Measurements from ENCODE around the gene SUOX. TPM values are rescaled to one million over a fixed set of nuclear protein-coding genes. Genes with fewer than 3 reads are reported as not detected.
A peak's percentile ranks its signal among the peaks of the same experiment; 100 is the strongest.

Gene SUOX
- total RNA-seq, 1 donor from 2014 or later: 36.0 TPM

- intact Hi-C loops (cut with micrococcal nuclease): no loop called here
- Histone ChIP-seq H3K27ac (replicated peaks) (no peak overlapping the region), H3K4me3 (no peak overlapping the region), H3K27me3 (ENCODE audit: low read depth) (no peaks in the 10 kb centered on the region), H3K36me3 (peaks cover 15% of the 10 kb centered on the region), H3K9me3 (replicated peaks) (no peaks in the 10 kb centered on the region), H3K4me1 (peaks cover 11% of the 10 kb centered on the region)
- no peak for TF ChIP-seq CTCF (IDR thresholded peaks at IDR 0.05; ENCODE audit: borderline replicate concordance)
- no peak for DNase-seq
Observed at GRCh38 chr12:56017181-56017580, 20.1 kb downstream of the SUOX start.

- DNase-seq: no peak
- H3K36me3 ChIP-seq: peaks cover 15% of the 10 kb centered on the region
Observed at GRCh38 chr12:56018356-56018755, 21.3 kb downstream of the SUOX start.

GRCh38 chr12:56020423-56021184, 23.5 kb downstream of the SUOX start, which contains the start of gene IKZF4:
Gene IKZF4, plus strand, starts transcription at chr12:56021043. Its CDS starts 451 bp downstream, at chr12:56021494.
- intact Hi-C loops (cut with micrococcal nuclease): no loop called here
- H3K27ac ChIP-seq (replicated peaks): peak within 1 kb of the TSS; percentile 64
- no peaks in the 10 kb centered on the region for H3K27me3 ChIP-seq (ENCODE audit: low read depth)
- DNase-seq: no peak
- no peaks in the 10 kb centered on the region for H3K9me3 ChIP-seq (replicated peaks)
- H3K4me1 ChIP-seq: peaks cover 11% of the 10 kb centered on the region
- H3K4me3 ChIP-seq: peak within 1 kb of the TSS; percentile 47
- peaks cover 20% of the 10 kb centered on the region for H3K36me3 ChIP-seq
- TF ChIP-seq CTCF (IDR thresholded peaks at IDR 0.05; ENCODE audit: borderline replicate concordance): no peak

More at GRCh38 chr12:56018356-56018755, 21.3 kb downstream of the SUOX start:
- no peak overlapping the region for H3K4me3 ChIP-seq
- peaks cover 11% of the 10 kb centered on the region for H3K4me1 ChIP-seq
- no peaks in the 10 kb centered on the region for H3K9me3 ChIP-seq (replicated peaks)
- TF ChIP-seq CTCF (IDR thresholded peaks at IDR 0.05; ENCODE audit: borderline replicate concordance): no peak
- H3K27ac ChIP-seq (replicated peaks): no peak overlapping the region
- H3K27me3 ChIP-seq (ENCODE audit: low read depth): no peaks in the 10 kb centered on the region
- intact Hi-C loops (cut with micrococcal nuclease): no loop called here

- DNase-seq: no peak
- peaks cover 11% of the 10 kb centered on the region for H3K4me1 ChIP-seq
- H3K27me3 ChIP-seq (ENCODE audit: low read depth): no peaks in the 10 kb centered on the region
- TF ChIP-seq CTCF (IDR thresholded peaks at IDR 0.05; ENCODE audit: borderline replicate concordance): no peak
- peaks cover 20% of the 10 kb centered on the region for H3K36me3 ChIP-seq
- H3K27ac ChIP-seq (replicated peaks): no peak overlapping the region
- intact Hi-C loops (cut with micrococcal nuclease): no loop called here
- peak overlapping the region; percentile 32 for H3K4me3 ChIP-seq
- no peaks in the 10 kb centered on the region for H3K9me3 ChIP-seq (replicated peaks)
Observed at GRCh38 chr12:56021889-56022497, 24.9 kb downstream of the SUOX start.

GRCh38 chr12:56028511-56029165, 31.6 kb downstream of the SUOX start:
- H3K4me1 ChIP-seq: no peaks in the 10 kb centered on the region

More at GRCh38 chr12:56028511-56029165, 31.6 kb downstream of the SUOX start:
- no peaks in the 10 kb centered on the region for H3K9me3 ChIP-seq (replicated peaks)
- H3K27ac ChIP-seq (replicated peaks): no peak overlapping the region
- H3K4me3 ChIP-seq: no peak overlapping the region
- no peak for TF ChIP-seq CTCF (IDR thresholded peaks at IDR 0.05; ENCODE audit: borderline replicate concordance)
- DNase-seq: no peak
- intact Hi-C loops (cut with micrococcal nuclease): no loop called here
- peaks cover 24% of the 10 kb centered on the region for H3K36me3 ChIP-seq
- H3K27me3 ChIP-seq (ENCODE audit: low read depth): no peaks in the 10 kb centered on the region

All from left ventricle myocardium inferior (tissue), 1 donor.